Prostate gland (tissue), 2 donors: ENCODE measurements around the gene TBC1D3H. TPM values are rescaled to one million over a fixed set of nuclear protein-coding genes. Genes with fewer than 3 reads are reported as not detected.
"Not testable (repeated sequence)": the region's sequence is repeated elsewhere in the genome, so short reads cannot be mapped to it uniquely, and the experiment has no call there.

Experiments used
- DNase-seq: peaks from one replicate; pipeline ENCODE4 v3.0.0-alpha.2; 2019; ENCODE audit warnings: low spot score
- H3K27ac ChIP-seq, 2 donors: fragments of 200-600 bp; sonication (generic); 2 replicates each; pipeline ENCODE4 v1.5.1; 2017 to 2019
- H3K27me3 ChIP-seq: fragments of 200-600 bp; sonication (generic); replicated peaks from 2 replicates; pipeline ENCODE4 v1.5.1; 2019; ENCODE audit not compliant: insufficient read depth
- H3K36me3 ChIP-seq, 2 donors: fragments of 200-600 bp; sonication (generic); 1 replicate in 1 of 2; 2 replicates in 1 of 2; pipeline versions ENCODE4 v1.5.1 to v1.8.1; 2017 to 2019
- H3K4me1 ChIP-seq: fragments of 200-600 bp; sonication (generic); replicated peaks from 2 replicates; pipeline ENCODE4 v1.5.1; 2019
- H3K4me3 ChIP-seq, 2 donors: fragments of 200-600 bp; sonication (generic); 2 replicates each; pipeline ENCODE4 v1.5.1; 2017 to 2019
- H3K9me3 ChIP-seq: fragments of 200-600 bp; sonication (generic); 2 replicates; pipeline ENCODE4 v1.5.1; 2017
- WGBS: methylation state at CpG from one replicate; pipeline ENCODE4 v1.1.5; 2018; 5-methylcytosine and 5-hydroxymethylcytosine counted together
- intact Hi-C: fragments of 100-400 bp; cut with DNase I; formaldehyde crosslinking; loops from one replicate; pipeline ENCODE4 v1.14.2; 2022
- small RNA-seq, 2 donors: library from RNA; depleted of rRNA; stranded (forward); fragments of <200 nt; gene quantifications; one replicate each; pipeline ENCODE3, GENCODE V24; 2016
- total RNA-seq, 2 donors: library from RNA; depleted of rRNA; stranded (reverse); fragments of >200 nt; gene quantifications; one replicate each; pipeline ENCODE4 v1.1.0, GENCODE V29; 2016

TBC1D3H gene
- under 1 TPM in 1 of 2 donors, not detected in 1; 0.91 TPM for total RNA-seq

DNA sequence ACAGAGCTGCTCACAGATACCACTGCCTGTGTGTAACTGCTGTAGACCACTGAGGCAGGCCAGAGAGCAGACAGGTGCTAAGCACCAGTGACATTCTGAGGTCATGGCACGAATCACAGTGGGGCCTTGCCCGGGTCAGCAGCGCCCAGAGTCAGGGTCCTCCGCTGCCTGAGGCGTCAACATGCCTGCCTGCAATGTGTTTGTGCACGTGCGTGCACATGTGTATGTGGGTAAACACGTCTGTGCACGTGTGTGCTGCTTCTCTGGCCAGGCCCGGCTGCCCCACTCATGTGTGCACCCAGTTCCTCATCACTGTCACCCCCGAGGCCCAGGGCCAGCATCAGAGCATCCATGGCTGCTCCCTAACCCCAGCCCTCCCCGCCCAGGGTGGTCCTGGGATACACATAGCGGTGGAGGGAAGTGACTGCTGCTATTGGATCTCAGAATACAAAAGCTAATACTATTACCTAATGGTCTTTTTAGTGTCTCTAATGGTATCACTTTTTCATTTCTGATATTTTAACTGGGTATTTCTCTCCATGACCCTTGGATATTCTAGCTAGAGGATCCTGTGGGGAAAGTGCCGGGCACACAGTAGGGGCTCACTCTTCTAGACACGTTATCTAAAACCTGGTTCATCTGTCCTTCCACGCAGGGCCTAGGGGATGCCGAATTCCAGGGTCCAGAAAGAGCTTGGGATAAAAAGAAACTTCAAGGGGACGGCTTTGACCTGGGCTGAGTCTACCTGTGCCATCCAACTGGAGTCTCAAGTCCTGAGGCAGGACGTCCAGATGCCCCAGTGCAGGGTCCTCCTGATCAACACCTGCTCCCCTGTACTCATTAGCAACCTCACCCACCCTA lies at the start of gene TBC1D3H:
TSS of gene TBC1D3H (minus strand) at position 51 of the 861 bp plus-strand sequence. CDS start 1,540 bp downstream, outside the sequence.
- 84% methylated on average over 16 of the region's 19 CpGs for WGBS
- H3K4me1 ChIP-seq, H3K27ac ChIP-seq, H3K36me3 ChIP-seq, H3K9me3 ChIP-seq, DNase-seq, H3K4me3 ChIP-seq, intact Hi-C loops, H3K27me3 ChIP-seq: not testable (repeated sequence)

DNA sequence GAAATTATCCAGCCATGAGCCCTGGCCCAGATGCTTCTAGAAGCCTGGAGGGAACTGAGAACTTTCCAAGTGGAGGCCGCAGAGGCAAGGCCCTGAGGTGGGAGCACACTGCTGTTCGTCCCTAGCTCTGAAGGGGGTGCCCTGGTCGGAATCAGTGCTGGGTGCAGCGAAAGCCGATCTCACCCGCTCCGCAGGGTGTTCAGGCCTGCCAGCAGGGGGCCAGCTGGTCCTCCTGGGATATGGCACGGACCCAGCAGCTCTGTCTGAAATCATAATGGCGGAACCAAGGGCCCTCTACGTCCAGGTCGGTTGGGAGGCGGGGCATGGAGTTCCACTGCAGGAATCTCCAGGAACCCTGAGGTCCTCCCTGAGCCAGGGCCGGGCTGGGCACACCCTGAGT lies 40.7 kb upstream of the TBC1D3H start:
- H3K4me1 ChIP-seq, intact Hi-C loops, H3K9me3 ChIP-seq, H3K27ac ChIP-seq, H3K4me3 ChIP-seq, H3K27me3 ChIP-seq, H3K36me3 ChIP-seq, DNase-seq: not testable (repeated sequence)
- no CpG with 5 or more reads among the region's 13 CpGs for WGBS

DNA sequence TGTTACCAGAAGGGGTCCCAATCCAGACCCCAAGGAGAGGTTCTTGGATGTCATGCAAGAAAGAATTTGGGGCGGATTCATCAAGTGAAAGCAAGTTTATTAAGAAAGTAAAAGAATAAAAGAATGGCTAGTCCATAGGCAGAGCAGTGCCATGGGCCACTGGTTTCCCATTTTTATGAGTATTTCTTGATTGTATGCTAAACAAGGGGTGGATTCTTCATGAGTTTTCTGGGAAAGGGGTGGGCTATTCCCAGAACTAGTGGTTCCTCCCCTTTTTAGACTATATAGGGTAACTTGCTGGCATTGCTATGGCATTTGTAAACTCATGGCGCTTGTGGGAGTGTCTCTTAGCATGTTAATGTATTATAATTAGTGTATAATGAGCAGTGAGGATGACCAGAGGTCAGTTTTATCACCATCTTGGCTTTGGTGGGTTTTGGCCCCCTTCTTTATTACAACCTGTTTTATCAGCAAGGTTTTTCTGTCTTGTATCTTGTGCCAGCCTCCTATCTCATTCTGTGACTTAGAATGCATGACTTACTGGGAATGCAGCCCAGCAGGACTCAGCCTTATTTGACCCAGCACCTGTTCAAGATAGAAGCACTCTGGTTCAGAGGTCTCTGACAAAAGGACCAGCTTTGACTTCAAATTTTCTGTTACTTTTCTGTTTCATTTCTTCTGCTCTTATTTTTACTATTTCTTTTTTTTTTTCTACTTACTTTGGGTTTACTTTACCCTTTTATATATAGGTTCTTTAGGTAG lies 27.1 kb upstream of the TBC1D3H start:
- H3K4me1 ChIP-seq, DNase-seq, H3K36me3 ChIP-seq, H3K27ac ChIP-seq, H3K9me3 ChIP-seq, intact Hi-C loops, H3K27me3 ChIP-seq, H3K4me3 ChIP-seq: not testable (repeated sequence)
- WGBS = 93% methylated on average over 2 of the region's 2 CpGs

- H3K27me3 ChIP-seq, DNase-seq, H3K36me3 ChIP-seq, intact Hi-C loops, H3K4me3 ChIP-seq, H3K9me3 ChIP-seq, H3K4me1 ChIP-seq, H3K27ac ChIP-seq: not testable (repeated sequence)
- WGBS = 100% methylated on average over 1 of the region's 9 CpGs
Measured at GRCh38 chr17:36390943-36391645, 2.9 kb upstream of the TBC1D3H start.

DNA sequence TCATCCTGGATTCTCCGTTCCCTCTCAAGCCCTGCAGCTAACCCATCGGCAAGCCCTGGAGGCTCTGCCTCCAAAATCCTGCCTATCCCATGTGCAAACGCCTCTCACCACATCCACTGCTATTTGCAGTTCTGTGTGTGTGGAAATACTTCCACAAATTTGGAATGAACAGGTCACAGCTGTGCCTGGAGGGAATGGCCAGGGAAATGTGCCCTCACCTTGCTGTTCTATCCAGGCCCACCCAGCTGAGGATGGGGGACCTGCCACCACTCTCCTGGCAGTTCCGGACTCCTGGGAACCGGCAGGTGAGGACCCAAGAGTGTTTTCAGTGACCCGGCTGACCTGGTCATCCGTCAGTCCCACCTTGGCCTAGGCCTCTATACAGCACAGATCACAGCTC lies 12.3 kb downstream of the TBC1D3H start:
- WGBS = no CpG with 5 or more reads among the region's 7 CpGs
- H3K27ac ChIP-seq, H3K27me3 ChIP-seq, intact Hi-C loops, H3K9me3 ChIP-seq, H3K4me3 ChIP-seq, DNase-seq, H3K4me1 ChIP-seq, H3K36me3 ChIP-seq: not testable (repeated sequence)

GRCh38 chr17:36362496-36362895 lies 25.7 kb downstream of the TBC1D3H start:
- H3K9me3 ChIP-seq, H3K36me3 ChIP-seq, H3K4me1 ChIP-seq, H3K4me3 ChIP-seq, intact Hi-C loops, DNase-seq, H3K27ac ChIP-seq, H3K27me3 ChIP-seq: not testable (repeated sequence)
- WGBS = 66% methylated on average over 2 of the region's 6 CpGs

Small RNA genes within 50 kb of the gene (small RNA-seq; reads per million reads assigned to genes)
- gene RNU6-1192P = 0 reads per million in 2 donors

Other genes starting within 250 kb of the TBC1D3H start
- 1 to 10 TPM in 1 of 2 donors, under 1 TPM in 1; 0.96 to 3.9 TPM for gene TBC1D3B, start 211.8 kb downstream of the TBC1D3H start, total RNA-seq
- gene CCL3L1, start 191.7 kb downstream of the TBC1D3H start, total RNA-seq = not detected
- gene CCL4L2, start 177.4 kb downstream of the TBC1D3H start, total RNA-seq = under 1 TPM in 1 of 2 donors, not detected in 1; 0.32 TPM
- gene TBC1D3I, start 123.9 kb downstream of the TBC1D3H start, total RNA-seq = under 1 TPM in 1 of 2 donors, not detected in 1; 0.85 TPM
- 1 to 10 TPM in 1 of 2 donors, not detected in 1; 8.7 TPM for gene TBC1D3G, start 64.6 kb downstream of the TBC1D3H start, total RNA-seq
- gene ZNHIT3, start 98.2 kb upstream of the TBC1D3H start, total RNA-seq = 10 to 100 TPM; 29.1 to 36.9 TPM
- 10 to 100 TPM; 49.4 to 56.4 TPM for gene MYO19, start 146.4 kb upstream of the TBC1D3H start, total RNA-seq
- gene PIGW, start 146.6 kb upstream of the TBC1D3H start, total RNA-seq = 1 to 10 TPM; 6.4 to 7.1 TPM
- gene GGNBP2, start 156.5 kb upstream of the TBC1D3H start, total RNA-seq = 10 to 100 TPM; 34.8 to 71.7 TPM
- gene DHRS11, start 203.4 kb upstream of the TBC1D3H start, total RNA-seq = 1 to 10 TPM; 8.0 to 8.2 TPM
- gene MRM1, start 213.1 kb upstream of the TBC1D3H start, total RNA-seq = 10 to 100 TPM in 1 of 2 donors, 1 to 10 TPM in 1; 7.8 to 10.2 TPM